Duodenal mucosa (tissue), 2 donors: ENCODE results near the gene DMC1.

Experiments used
- H3K27ac ChIP-seq: one replicate; pipeline ENCODE4 v1.7.0; 2013; ENCODE audit warnings: low read depth, low read length
- H3K27me3 ChIP-seq, 2 donors: one replicate each; pipeline ENCODE4 v1.7.0; 2013; ENCODE audit warnings: low read length in 2 of 2, control low read depth in 1 of 2; ENCODE audit not compliant: insufficient read depth in 2 of 2, control insufficient read depth in 1 of 2
- H3K36me3 ChIP-seq, 2 donors: one replicate each; pipeline ENCODE4 v1.7.0; 2013; ENCODE audit warnings: low read length in 2 of 2, control low read depth in 1 of 2; ENCODE audit not compliant: insufficient read depth in 2 of 2, control insufficient read depth in 1 of 2
- H3K4me1 ChIP-seq, 2 donors: one replicate each; pipeline ENCODE4 v1.7.0; 2013; ENCODE audit warnings: low read length in 2 of 2, control low read depth in 1 of 2; ENCODE audit not compliant: insufficient read depth in 2 of 2, control insufficient read depth in 1 of 2
- H3K4me3 ChIP-seq, 2 donors: one replicate each; pipeline ENCODE4 v1.7.0; 2013; ENCODE audit warnings: low read length in 2 of 2, low read depth in 1 of 2
- H3K9ac ChIP-seq, 2 donors: one replicate each; pipeline ENCODE4 v1.7.0; 2013; ENCODE audit warnings: low read length in 2 of 2, low read depth in 1 of 2
- H3K9me3 ChIP-seq, 2 donors: one replicate each; pipeline ENCODE4 v1.7.0; 2013; ENCODE audit warnings: low read length in 2 of 2, control low read depth in 1 of 2; ENCODE audit not compliant: control insufficient read depth in 1 of 2

DMC1 gene

DNA sequence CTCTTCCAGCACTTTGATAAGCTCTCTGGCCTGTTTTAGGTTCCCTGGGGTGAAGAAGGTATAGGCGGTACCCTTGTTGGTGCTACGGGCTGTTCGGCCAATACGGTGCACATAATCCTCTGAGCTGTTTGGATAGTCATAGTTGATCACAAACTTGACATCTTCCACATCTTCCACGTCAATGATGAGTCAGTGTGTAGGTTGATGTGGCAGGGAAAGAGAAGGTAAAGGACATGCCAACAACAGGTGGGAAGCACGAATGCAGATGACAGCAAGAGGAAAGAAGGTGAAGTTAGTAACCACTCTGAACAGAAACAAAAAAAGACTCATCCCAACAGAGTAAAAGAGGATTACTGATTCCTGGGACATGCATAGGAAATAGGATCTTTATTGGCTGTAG lies 82.0 kb downstream of the DMC1 start:
- peaks cover 5 to 11% of the 10 kb centered on the region in 2 donors for H3K4me1 ChIP-seq
- H3K4me3 ChIP-seq = no peak overlapping the region
- no peak overlapping the region for H3K9ac ChIP-seq
- no peak overlapping the region for H3K27ac ChIP-seq
- H3K36me3 ChIP-seq = peaks cover 73 to 93% of the 10 kb centered on the region in 2 donors
- no peaks in the 10 kb centered on the region for H3K9me3 ChIP-seq
- no peaks in the 10 kb centered on the region for H3K27me3 ChIP-seq

DNA sequence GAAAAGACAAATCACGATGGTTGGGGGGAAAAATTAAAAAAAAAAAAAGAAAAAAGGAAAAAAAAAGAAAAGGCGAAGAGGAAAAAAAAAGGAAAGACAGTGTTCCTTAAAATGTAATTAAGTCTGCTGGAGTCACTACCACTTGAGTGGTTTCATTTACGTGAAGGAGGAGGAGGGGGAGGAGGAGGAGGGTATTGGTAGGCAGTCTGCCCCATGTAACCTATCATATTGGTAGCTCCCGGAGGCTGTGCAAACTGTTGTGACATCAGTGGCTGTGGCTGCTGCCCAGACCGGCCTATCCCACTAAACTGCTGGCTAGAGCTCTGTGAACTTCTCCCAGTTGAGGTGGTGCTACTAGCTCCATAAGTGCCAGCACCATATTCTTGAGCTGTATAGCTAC lies 84.2 kb downstream of the DMC1 start:
- Histone ChIP-seq H3K36me3 (peaks cover 79 to 96% of the 10 kb centered on the region in 2 donors), H3K27ac (no peak overlapping the region), H3K9ac (no peak overlapping the region), H3K27me3 (no peaks in the 10 kb centered on the region), H3K4me3 (no peak overlapping the region), H3K4me1 (peaks cover 4 to 5% of the 10 kb centered on the region in 2 donors), H3K9me3 (no peaks in the 10 kb centered on the region)

GRCh38 chr22:38484244-38484643 lies 85.7 kb downstream of the DMC1 start:
- H3K4me1 ChIP-seq = no peaks in the 10 kb centered on the region
- H3K27me3 ChIP-seq = no peaks in the 10 kb centered on the region
- H3K27ac ChIP-seq = no peak overlapping the region
- no peak overlapping the region for H3K9ac ChIP-seq
- H3K4me3 ChIP-seq = no peak overlapping the region
- H3K36me3 ChIP-seq = peaks cover 65 to 87% of the 10 kb centered on the region in 2 donors
- H3K9me3 ChIP-seq = no peaks in the 10 kb centered on the region

DNA sequence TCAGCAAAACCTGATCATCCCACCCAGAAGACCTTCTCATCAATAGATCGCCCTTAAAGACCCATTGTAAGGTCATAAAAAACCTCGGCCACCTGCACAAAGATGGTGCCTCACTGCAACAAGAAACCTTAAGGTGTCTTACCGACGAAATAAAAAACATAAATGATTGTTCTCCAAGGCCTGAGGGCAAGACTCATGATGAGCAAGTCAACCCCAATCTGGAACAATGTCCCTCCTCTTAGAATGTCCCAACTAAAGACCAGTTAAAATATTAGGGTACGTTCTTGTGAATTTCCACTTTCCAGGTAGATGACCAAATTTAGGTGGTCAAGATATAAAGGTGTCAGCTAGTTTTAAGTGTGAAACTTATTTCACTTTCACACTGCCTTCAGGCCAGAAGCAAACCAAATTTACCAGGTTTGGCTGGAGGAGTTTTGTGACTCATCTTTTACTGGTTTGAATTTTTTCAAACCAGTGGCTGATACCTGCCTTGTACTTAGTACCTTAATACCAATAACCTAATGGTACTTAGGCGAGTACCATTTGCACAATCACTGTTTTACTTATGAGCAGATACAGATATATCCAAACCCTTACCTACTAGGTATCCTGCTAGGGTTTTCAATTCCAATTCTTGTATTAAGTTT lies 87.2 kb downstream of the DMC1 start:
- no peaks in the 10 kb centered on the region for H3K4me1 ChIP-seq
- H3K9me3 ChIP-seq = no peaks in the 10 kb centered on the region
- H3K36me3 ChIP-seq = peaks cover 51 to 73% of the 10 kb centered on the region in 2 donors
- no peak overlapping the region for H3K4me3 ChIP-seq
- no peaks in the 10 kb centered on the region for H3K27me3 ChIP-seq
- no peak overlapping the region for H3K9ac ChIP-seq
- no peak overlapping the region for H3K27ac ChIP-seq

DNA sequence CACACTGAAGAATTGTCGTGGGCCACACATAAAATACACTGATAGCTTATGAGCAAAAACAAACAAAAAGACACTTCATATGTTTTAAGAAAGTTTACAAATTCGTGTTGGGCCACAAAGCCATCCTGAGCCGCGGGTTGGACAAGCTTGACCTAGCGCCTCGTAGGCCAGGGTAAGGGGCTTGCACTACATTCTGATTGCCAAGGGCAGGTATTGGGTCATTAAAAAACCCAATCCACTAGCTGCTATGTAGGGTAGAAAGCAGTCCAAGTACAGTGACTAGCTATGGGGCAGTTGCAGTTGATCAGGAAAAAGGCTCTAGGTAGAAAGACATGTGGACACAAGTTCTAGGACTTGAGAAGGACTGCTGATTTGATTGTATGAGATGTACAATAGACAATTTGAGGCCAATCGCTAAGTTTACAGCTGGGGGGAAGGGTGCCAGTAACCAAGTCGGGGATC lies 88.1 kb downstream of the DMC1 start:
- Histone ChIP-seq H3K9ac (no peak overlapping the region), H3K36me3 (peaks cover 46 to 65% of the 10 kb centered on the region in 2 donors), H3K4me1 (no peaks in the 10 kb centered on the region), H3K4me3 (no peak overlapping the region), H3K27me3 (no peaks in the 10 kb centered on the region), H3K9me3 (no peaks in the 10 kb centered on the region), H3K27ac (no peak overlapping the region)

DNA sequence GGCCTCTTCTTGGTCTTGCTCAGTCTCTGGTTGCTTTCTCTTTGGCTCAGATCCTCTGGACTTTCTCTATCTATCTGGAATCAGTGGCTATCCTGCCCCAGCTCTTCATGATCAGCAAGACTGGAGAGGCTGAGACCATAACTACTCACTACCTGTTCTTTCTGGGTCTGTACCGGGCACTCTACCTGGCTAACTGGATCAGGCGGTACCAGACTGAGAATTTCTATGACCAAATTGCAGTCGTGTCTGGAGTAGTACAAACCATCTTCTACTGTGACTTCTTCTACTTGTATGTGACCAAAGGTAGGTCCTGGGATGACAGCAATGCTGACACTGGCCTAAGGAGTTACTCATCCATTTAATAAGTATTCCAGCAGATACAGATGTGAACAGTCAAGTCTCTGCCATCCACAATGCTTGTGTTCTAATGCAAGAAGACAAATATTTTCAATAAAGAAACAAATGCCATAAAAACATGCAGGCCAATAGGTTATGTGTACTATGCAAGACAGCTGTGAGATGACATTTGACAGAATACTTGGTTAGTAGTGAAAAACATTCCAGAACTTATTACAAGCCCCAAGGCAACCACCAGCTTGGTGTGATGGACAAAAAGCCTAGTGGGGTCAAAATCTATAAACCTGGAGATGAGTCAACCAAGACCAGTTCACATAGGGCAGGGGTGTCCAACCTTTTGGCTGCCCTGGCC lies 88.7 kb downstream of the DMC1 start:
- no peaks in the 10 kb centered on the region for H3K27me3 ChIP-seq
- no peaks in the 10 kb centered on the region for H3K9me3 ChIP-seq
- no peaks in the 10 kb centered on the region for H3K4me1 ChIP-seq
- no peak overlapping the region for H3K27ac ChIP-seq
- no peak overlapping the region for H3K9ac ChIP-seq
- peaks cover 43 to 59% of the 10 kb centered on the region in 2 donors for H3K36me3 ChIP-seq
- no peak overlapping the region for H3K4me3 ChIP-seq

GRCh38 chr22:38479096-38479837 lies 90.7 kb downstream of the DMC1 start:
- Histone ChIP-seq H3K9ac (no peak overlapping the region), H3K27ac (no peak overlapping the region), H3K9me3 (no peaks in the 10 kb centered on the region), H3K4me3 (no peak overlapping the region), H3K36me3 (peaks cover 31 to 41% of the 10 kb centered on the region in 2 donors), H3K4me1 (no peaks in the 10 kb centered on the region), H3K27me3 (no peaks in the 10 kb centered on the region)

- Histone ChIP-seq H3K4me1 (no peaks in the 10 kb centered on the region), H3K9ac (no peak overlapping the region), H3K27me3 (no peaks in the 10 kb centered on the region), H3K36me3 (peaks cover 15 to 25% of the 10 kb centered on the region in 2 donors), H3K9me3 (no peaks in the 10 kb centered on the region), H3K27ac (no peak overlapping the region), H3K4me3 (no peak overlapping the region)
Observed at GRCh38 chr22:38477585-38477984, 92.4 kb downstream of the DMC1 start.

- Histone ChIP-seq H3K4me1 (no peaks in the 10 kb centered on the region), H3K9me3 (no peaks in the 10 kb centered on the region), H3K9ac (no peak overlapping the region), H3K4me3 (no peak overlapping the region), H3K27ac (no peak overlapping the region), H3K36me3 (no peaks in the 10 kb centered on the region), H3K27me3 (no peaks in the 10 kb centered on the region)
Observed at GRCh38 chr22:38474003-38474607, 95.9 kb downstream of the DMC1 start.

DNA sequence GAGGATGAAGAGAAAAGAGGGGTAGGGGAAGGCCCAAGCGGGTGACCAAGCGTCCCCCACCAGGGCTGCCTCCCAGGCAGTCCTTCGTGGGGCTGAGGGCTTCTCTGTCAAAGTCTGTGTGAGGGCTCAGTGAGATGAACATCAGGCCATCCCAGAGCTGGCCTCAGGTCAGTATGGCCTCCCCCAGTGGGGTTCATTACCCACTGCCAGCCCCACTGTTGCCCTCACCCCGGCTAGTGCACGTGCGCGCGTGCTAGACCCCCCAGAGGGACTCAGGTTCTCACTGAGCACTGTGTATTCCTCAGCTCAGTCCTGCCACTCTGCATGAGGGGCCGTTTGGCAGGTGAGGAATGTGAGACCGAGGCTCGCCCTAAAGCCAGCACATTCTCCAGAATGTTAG lies 98.7 kb downstream of the DMC1 start:
- H3K9ac ChIP-seq = no peak overlapping the region
- H3K36me3 ChIP-seq = no peaks in the 10 kb centered on the region
- H3K4me1 ChIP-seq = peaks cover 11 to 16% of the 10 kb centered on the region in 2 donors
- no peak overlapping the region for H3K4me3 ChIP-seq
- no peaks in the 10 kb centered on the region for H3K9me3 ChIP-seq
- H3K27ac ChIP-seq = no peak overlapping the region
- peaks cover 0 to 7% of the 10 kb centered on the region in 2 donors for H3K27me3 ChIP-seq
